DND-41 (cell line): ENCODE results near the gene SMOC2.

Source experiments
- EZH2 ChIP-seq: IDR thresholded peaks from 3 replicates; pipeline ENCODE4 v1.6.1; 2012; ENCODE audit warnings: borderline replicate concordance, low read depth, mild to moderate bottlenecking, moderate library complexity, low read length, inconsistent platforms; ENCODE audit not compliant: severe bottlenecking
- TF ChIP-seq, protein P1 (sequence below): IDR thresholded peaks from 2 replicates; pipeline ENCODE4 v1.5.1; 2012; ENCODE audit warnings: borderline replicate concordance, low read length, moderate library complexity, mild to moderate bottlenecking; ENCODE audit not compliant: poor library complexity, severe bottlenecking; ENCODE audit errors: extremely low read depth

GRCh38 chr6:168546151-168546550, 105.2 kb downstream of the SMOC2 start:
- TF ChIP-seq, protein P1, sequence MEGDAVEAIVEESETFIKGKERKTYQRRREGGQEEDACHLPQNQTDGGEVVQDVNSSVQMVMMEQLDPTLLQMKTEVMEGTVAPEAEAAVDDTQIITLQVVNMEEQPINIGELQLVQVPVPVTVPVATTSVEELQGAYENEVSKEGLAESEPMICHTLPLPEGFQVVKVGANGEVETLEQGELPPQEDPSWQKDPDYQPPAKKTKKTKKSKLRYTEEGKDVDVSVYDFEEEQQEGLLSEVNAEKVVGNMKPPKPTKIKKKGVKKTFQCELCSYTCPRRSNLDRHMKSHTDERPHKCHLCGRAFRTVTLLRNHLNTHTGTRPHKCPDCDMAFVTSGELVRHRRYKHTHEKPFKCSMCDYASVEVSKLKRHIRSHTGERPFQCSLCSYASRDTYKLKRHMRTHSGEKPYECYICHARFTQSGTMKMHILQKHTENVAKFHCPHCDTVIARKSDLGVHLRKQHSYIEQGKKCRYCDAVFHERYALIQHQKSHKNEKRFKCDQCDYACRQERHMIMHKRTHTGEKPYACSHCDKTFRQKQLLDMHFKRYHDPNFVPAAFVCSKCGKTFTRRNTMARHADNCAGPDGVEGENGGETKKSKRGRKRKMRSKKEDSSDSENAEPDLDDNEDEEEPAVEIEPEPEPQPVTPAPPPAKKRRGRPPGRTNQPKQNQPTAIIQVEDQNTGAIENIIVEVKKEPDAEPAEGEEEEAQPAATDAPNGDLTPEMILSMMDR, result no peak
- TF ChIP-seq EZH2, result no peak
